8988T (cell line): ENCODE data around the gene RAD9B.
"Not testable (repeated sequence)": the region's sequence is repeated elsewhere in the genome, so short reads cannot be mapped to it uniquely, and the experiment has no call there.

Experiments used
- DNase-seq: peaks from one replicate; pipeline ENCODE4 v3.0.0; 2011

The RAD9B gene

DNA sequence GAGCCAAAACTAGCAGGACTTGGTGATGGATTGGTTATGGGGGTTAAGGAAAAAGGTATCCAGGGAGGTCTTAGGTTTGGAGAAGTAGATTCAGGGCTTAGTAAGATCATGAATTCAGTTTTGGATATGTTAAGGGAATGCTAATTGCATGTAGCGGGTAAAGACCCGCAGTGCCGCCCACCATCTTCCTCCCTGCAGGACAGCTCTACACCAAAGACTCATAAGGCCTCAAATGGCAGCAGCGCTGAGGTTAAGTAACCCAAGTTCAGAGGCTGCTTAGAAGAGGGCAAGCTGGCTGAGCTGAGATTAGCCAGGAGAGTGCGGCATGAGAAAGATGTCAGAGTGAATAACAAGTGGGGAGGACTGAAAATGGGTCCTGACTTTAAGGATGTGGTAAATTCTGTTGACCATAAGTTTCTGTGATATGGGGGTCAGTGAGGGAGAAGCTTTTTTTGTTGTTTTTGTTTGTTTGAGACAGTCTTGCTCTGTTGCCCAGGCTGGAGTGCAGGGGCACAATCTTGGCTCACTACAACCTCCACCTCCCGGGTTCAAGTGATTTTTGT lies 26.2 kb downstream of the RAD9B start:
- no peak for DNase-seq

DNA sequence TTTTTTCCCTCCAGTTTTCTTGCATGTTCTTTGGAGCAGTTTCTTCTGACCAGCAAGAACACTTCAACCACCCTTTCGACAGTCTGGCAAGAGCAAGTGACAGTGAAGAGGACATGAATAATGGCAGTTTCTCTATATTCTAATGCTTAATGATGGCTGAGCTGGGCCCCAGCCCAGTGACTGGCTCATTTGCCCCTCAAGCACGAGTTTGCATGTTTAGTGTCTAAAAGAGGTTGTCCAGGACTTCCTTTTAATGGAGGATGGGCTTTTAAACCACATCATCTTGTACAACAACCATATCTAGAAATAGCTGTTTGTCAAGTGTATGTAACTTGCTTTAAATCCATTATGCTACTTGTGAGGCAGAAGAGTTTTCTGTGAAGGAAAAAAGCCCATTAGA lies 28.4 kb downstream of the RAD9B start:
- no peak for DNase-seq

DNA sequence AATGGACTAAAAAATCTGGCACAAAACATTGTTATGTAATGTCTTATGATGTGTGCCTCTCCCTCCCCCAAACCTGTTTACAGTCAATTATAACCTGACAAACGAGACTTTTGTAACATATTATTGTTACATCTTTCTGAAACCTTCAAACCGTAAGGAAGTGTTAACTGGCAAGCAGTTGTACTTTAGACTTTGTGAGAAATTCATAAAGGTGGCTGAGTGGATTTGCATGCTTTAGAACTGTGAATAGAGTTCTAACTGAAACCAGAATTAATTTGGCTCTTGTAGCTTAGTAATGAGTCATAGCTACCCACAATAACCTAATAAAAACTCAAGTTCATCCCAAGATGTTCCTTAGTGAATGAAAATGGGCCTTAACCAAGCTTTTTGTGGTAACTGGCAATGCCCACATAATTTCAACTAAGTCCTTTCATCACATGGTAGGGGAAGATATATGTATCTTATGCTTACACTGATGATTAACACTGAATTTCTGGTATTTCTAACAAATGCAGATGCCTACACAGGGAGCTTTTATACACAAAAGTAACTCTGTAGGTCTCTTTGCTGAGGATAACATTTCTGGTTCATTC lies 29.7 kb downstream of the RAD9B start:
- no peak for DNase-seq

DNA sequence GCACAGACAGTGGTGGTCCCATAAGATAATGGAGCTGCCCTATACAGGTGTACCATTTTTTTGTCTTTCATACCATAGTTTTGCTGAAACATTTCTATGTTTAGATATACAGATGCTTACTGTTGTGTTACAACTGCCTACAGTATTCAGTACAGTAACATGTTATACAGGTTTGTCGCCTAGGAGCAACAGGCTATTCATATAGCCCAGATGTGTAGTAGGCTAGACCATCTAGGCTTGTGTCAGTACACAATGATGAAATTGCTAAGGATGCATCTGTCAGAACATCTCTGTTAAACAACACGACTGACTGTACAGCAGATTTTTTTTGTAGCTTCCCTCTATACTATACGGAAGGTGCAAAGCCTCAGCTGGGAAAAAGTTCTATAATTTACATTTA lies 30.5 kb downstream of the RAD9B start:
- DNase-seq: no peak

DNA sequence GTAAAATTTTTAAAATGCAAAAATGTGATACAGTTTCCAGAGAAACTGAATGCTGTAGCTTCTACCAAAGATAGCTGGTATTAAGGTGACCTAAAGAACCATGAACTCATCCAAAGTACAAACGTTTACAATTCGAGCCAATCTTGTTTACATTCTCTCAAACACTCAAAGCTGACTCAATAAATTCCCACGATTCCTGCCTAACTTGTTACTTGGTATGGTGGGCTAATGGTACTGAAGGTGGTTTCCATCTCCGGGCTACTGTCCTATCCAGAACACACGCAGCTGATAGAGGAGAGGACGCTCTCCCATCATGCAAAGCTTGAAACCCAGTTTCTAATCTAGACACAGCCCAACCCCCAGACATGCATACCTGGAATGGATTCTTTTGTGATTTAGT lies 31.5 kb downstream of the RAD9B start:
- no peak for DNase-seq

DNA sequence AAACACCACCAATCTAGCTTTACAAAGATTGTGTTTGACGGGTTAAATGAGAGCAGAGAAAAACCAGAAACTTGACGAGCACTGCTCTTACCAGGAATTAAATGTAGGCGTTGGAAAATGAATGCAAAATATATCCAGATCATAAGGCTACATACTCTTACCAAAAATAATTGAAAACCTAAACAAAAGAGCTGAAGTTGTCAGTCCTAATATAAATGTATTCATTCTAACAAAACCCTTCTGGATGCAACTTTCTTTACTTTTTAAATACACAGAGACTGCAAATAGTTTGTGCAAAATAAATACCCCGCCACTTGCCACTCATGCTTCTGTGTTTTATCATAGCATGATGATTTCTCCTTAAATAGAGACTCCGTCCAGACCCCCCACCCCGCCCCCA lies 32.7 kb downstream of the RAD9B start:
- no peak for DNase-seq

DNA sequence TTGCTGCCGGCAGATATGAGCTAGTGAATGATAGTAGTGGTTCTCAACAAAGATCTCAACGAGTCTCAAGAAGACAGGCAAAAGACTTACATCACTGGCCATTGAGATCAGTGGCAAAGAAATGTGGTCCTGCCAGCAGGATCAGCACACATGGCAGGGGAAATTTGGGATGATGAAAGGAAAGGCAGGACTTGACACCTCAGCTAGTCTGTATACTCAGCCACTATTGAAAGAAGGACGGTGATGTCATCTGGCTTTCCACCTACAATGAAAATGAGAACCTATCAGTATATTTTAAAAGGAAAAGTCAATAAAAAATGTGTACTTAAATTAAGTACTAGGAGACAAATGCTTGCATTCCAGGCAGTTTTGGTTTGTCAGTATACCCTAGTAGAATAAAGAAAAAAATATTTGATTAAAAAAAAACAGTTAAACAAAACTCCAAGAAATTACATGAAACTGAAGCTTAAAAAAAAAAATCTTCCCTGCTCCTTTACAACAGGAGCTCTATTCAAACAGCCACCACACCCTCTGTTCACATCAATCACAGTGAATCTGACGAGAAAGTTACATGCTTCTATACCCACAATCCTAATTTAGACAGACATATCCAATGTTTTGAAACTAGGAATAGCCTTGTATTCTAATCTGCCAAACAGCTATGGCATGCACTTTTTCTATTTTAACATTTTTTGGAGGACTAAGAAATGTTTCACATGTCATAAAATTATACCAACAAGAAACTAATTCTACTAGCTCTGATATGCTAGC lies 34.9 kb downstream of the RAD9B start:
- DNase-seq: no peak

DNA sequence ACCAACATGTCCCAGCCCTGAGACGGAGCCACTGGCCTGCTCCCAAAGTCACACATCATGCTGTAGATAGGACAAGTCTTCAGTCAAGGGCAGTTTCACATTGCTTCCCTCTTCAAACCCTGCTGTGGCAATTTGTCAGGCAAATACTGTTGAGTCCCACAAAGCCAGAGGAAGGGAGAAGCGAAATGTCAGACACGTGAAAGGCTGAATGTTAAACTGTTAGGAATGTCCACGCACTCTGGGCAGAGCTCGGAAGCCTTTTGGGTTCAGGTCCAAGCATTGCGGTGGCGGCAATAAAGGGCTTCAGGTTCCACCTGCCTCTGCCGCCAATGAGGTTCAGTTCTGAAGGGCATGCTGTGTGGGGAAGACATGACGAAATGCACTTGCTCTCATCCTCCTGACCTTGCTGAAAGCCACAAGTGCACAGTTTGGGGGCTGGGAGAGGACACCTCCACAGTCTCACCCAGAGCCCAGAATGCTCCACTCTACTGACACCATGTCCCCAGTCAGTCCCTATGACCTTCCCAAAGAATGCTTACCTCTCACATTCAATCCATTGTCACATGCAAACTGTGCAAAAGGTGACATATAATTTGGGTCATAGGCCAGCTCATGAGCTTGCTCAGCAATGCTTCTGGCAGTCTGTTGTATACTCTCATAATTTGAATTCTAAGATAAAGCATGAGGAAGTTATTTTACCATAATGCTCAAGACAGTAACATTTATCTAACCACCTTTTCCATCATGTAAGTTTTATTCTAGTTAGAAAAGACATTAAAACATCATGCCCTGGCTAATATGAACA lies 35.7 kb downstream of the RAD9B start:
- no peak for DNase-seq

DNA sequence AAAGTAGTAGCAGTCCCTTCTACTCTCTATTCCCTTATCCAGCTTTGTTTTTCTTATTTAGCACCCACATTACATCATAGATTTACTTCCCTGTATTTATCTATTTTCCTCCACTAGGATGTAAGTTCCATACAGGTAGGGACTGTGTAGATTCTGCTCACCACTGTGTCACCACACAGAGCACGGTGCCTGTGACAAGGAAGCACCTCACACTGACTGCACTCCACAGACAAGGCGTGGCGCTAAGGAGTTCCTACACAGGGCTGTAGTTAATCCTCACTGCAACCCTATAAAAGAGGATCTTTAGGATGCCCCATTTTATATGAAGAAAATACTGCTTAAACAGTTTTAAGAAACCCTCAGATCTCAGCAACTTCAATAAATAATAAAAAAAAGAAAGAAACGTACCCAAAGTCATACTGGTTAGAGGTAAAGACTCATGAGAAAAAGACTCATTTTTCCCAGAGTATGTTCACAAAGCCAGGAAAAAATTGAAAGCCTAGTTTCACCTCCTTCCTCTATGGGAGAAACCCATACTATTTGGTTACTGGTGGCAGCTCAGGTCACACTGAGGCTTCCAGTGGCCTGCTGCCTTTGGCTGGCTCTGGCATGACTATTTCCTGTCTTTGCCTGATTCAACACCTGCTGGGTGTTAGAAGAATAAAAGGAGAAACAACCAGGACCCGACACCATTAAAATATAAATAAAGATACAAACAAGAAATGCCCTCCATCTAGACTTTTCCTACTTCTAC lies 36.9 kb downstream of the RAD9B start:
- DNase-seq: no peak

DNA sequence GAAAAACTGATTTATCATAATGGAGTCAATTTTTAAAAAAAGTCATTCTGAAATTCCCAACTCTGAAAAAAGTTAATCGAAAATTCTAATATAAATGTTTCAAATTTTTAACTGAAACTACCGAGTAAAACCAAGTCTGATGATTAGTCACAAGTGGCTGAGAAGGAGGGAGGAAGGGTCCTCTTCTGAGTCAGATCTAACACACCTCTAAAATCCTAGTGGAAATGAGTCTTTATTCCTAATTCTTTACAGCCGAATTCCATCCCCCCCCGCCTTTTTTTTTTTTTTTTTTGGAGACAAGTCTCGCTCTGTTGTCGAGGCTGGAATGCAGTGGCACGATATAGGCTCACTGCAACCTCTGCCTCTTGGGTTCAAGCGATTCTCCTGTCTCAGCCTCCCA lies 37.9 kb downstream of the RAD9B start:
- no peak for DNase-seq

DNA sequence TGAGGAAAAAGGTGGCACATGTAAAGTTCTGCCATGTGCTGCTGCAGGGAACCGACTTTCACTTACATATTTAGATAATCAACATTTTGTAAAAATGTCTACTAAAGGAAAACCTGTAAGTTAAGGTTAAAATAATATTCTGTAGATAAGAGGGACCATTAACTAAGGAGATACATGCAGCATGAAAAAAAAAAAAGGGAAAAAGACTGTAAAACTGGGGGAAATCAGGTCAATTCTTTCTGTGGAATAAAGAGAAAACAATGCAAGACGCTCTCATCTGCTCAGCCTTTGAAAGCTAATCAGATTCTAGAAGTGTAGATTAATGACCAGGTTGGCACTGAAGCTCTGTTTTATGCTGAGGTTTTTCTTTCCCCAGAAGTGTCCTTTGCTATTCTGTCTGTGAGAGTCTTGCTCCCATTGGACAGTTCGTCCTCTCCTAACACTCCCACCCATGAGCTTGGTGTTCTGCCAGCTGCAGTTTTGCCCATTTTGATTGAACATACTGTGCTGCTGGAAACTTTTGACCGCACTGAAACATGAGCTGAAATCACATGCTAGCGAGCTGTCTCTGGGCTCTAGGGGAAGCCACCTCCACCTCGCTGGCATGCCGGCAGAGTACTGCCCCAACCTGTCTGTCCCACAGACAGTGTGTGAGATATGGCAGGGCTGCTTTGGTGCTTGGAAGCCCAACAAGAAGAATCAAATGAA lies 41.3 kb downstream of the RAD9B start:
- no peak for DNase-seq

DNA sequence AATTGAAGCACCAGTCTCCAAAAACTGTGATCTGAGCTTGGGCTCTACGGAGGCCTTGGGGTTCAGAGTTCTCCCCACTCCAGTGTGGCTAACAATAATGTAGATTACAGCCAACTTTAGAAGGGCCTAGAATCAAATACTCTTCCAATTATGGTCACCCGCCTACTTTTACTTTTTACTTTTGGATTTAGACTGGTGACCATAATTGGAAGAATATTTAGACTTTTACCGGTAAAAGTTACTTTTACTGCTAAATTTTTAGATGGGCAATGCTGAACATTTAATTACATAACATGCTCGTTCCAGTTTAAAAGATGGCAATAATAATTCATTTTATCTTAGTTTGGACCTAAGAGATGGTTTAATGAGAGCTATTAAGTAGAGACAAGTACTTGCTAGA lies 41.8 kb downstream of the RAD9B start:
- DNase-seq: no peak

DNA sequence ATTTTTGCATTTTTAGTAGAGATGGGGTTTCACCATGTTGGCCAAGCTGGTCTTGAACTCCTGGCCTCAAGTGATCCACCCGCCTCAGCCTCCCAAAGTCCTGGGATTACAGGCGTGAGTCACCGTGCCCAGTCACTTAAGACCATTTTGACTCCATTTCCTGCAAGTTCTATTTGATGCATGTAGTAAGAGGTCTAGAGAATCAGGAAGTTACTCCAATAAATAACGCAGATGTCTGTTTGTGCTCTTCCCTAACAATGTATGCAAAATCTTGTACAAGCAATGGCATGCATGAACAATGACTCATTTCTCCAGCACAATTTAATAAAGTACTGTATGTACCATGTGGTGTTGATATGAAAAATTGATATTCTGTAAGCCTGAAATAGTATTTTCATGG lies 43.1 kb downstream of the RAD9B start:
- not testable (repeated sequence) for DNase-seq

DNA sequence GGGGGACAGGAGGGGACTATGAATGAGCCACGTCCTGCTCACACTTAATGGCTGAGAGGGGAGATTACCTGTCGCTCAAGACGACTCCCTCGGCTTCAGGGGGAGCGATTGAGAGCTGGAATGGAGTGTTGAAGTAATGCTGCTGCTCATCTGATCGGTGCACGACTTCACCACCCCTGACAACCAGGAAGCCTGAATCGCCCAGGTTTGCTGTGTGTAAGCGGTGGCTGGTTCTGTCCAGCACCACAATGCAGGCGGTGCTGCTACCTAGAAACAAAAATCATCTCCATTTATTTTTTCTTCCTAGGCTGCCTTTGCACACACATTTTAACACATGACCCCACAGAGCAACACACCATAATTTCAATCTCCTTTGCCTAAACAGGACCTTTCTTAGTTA lies 43.7 kb downstream of the RAD9B start:
- no peak for DNase-seq

DNA sequence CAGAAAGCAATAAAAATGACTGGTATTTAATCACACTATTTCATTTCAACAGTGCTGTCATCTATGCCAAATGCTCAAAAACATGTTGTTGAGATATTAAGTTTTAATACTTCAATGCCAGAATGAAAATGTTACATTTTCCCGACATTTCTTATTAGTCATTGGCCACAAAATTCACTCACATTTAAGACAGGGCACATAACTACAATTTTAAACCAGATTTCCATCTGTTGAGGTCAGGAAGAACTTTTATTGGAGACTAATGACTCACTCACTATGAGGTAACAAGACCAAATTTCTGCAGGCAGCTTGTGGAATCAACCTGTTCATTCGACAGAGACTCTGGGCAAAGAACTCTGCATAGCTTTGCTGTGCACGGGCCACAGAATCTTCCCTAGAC lies 44.2 kb downstream of the RAD9B start:
- DNase-seq: no peak

DNA sequence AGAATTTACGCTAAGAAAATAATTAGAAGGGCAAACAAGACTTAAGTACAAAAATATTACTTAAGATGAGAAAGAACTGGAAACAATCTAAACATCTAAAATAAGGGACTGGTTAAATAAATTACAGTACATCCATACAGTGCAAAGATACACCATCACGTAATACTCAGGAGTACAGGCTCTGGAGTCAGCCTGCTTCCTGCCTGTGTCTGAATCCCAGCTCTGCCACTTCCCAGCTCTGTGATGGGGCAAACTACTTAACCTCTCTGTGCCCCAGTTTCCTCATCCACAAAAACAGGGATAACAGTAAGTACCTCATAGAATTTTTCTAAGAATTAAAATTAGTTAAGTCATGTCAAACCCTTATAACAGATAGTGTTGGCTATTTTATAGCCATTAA lies 45.0 kb downstream of the RAD9B start:
- no peak for DNase-seq

DNA sequence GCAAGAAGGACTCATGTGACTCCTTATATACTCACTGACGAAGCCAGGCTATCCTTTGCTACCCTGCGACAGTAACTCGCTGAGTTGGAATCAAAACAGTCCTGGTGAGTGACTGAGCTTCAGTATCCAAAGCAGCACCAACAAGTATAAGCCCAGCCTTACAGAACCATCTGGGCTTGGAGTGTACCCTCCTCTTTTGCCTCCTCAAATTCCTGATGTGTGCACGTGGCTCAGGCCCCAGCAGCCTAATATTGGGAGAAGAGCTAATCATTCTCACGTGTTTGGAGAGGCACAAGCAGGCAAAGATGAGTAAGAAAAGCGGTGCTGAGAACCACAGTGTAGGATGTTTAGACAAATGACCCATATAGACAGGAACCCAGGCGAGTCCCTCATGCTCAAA lies 46.5 kb downstream of the RAD9B start:
- no peak for DNase-seq

DNA sequence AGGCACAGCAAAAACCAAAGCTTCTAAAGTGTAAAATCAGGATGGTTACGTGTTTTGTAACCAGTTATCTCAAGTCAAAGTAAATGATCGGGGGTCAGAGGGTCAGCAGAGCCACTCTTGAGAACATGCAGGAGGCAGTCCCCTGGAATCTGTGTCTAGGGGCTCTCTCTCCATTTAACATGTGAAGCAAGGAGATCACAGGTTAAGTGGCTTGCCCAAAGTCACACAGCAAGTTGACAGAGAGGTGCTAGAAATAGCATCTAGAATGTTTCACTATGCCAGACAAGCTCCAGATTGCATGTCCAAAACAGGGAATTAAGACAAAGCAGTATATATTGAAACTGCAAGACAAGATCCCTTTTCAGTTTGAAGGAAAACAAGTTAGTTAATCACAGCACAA lies 47.6 kb downstream of the RAD9B start:
- no peak for DNase-seq

DNA sequence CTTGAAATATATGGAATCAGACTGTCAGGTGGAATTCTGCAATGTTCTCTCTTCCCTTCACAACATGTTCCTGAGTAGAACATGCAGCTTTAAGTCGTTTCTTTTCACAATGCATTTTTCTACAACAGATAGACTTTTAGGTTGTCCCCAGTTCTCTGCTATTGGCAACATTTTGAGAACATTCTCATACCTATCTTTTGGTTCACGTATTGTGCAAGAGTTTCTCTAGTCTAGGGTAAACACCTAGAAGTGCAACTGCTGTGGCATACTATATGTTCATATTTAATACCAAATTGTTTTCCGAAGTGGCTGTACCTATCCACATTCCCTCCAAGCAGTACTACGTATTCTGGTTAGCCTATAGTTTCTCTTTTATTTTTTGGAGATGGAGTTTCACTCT lies 48.9 kb downstream of the RAD9B start:
- no peak for DNase-seq
